Measurements from ENCODE around the gene SIPA1L3. TPM values are rescaled to one million over a fixed set of nuclear protein-coding genes. Genes with fewer than 3 reads are reported as not detected.

SIPA1L3 gene
- polyA plus RNA-seq, 1 of the 3 experiments (the other 2 are of a cell fraction) = 11.6 TPM

GRCh38 chr19:38180071-38180470 lies 273.1 kb downstream of the SIPA1L3 start (continued):
- TF ChIP-seq USF2 (IDR thresholded peaks at IDR 0.05; ENCODE audit: borderline replicate concordance, low read depth, low read length) (no peak), SIN3A (IDR thresholded peaks at IDR 0.05; ENCODE audit: borderline replicate concordance, low read depth, low read length) (no peak), SMC3 (IDR thresholded peaks at IDR 0.05; ENCODE audit: low read depth, low read length) (no peak), MEF2A (IDR thresholded peaks at IDR 0.05; ENCODE audit: borderline replicate concordance, low read depth) (no peak), RFX5 (IDR thresholded peaks at IDR 0.05; ENCODE audit: low read length) (no peak)

GRCh38 chr19:38182536-38183210 lies 275.7 kb downstream of the SIPA1L3 start:
- Histone ChIP-seq H3K9me3 (peaks cover 6% of the 10 kb centered on the region; the same call in 1 of the 2 replicates), H3K36me3 (replicated peaks in 1 of 2; ENCODE audit: control insufficient read depth in 1 of 2, insufficient read depth in 2 of 2, low read length in 1 of 2) (peaks cover 3 to 18% of the 10 kb centered on the region in 2 experiments), H3K27me3 (ENCODE audit: insufficient read depth) (no peaks in the 10 kb centered on the region), H3F3A (replicated peaks; ENCODE audit: insufficient read depth) (no peaks in the 10 kb centered on the region), H3K4me2 (no peak overlapping the region), H3K4me1 (ENCODE audit: control insufficient read depth in 1 of 2, insufficient read depth in 2 of 2, low read depth in 1 of 2, low read length in 1 of 2) (no peaks in the 10 kb centered on the region), H3K27ac (ENCODE audit: low read depth in 2 of 2, low read length in 1 of 2) (no peak overlapping the region), H3K9ac (no peak overlapping the region), H4K20me1 (ENCODE audit: insufficient read depth) (no peaks in the 10 kb centered on the region), H2AFZ (ENCODE audit: low read depth) (no peak overlapping the region), H3K4me3 (ENCODE audit: low read depth in 2 of 2, low read length in 1 of 2) (no peak overlapping the region), H3K9me2 (no peaks in the 10 kb centered on the region), H3K79me2 (ENCODE audit: insufficient read depth) (no peaks in the 10 kb centered on the region)
- 93% methylated on average over 21 of the region's 21 CpGs for WGBS (ENCODE audit: low lambda C conversion rate)
- TF ChIP-seq JUND (IDR thresholded peaks at IDR 0.05) = no peak
- no peak for TF ChIP-seq ZBTB33 (IDR thresholded peaks at IDR 0.05; ENCODE audit: borderline replicate concordance, low read depth)
- TF ChIP-seq IRF3 (IDR thresholded peaks at IDR 0.05; ENCODE audit: low read depth, low read length) = no peak
- TF ChIP-seq ELF1 (IDR thresholded peaks at IDR 0.05) = no peak
- no peak for TF ChIP-seq USF1 (IDR thresholded peaks at IDR 0.05; ENCODE audit: borderline replicate concordance, low read depth)
- no peak for TF ChIP-seq MAX (IDR thresholded peaks at IDR 0.05; ENCODE audit: low read depth)
- no peak for TF ChIP-seq TAF1 (IDR thresholded peaks at IDR 0.05; ENCODE audit: borderline replicate concordance, low read depth, low read length)
- no peak for TF ChIP-seq FOXJ3 (CRISPR knock-in tag; IDR thresholded peaks at IDR 0.05)
- TF ChIP-seq USF2 (IDR thresholded peaks at IDR 0.05; ENCODE audit: borderline replicate concordance, low read depth, low read length) = no peak
- TF ChIP-seq FOXM1 (IDR thresholded peaks at IDR 0.05; ENCODE audit: low read depth) = no peak
- no peak for TF ChIP-seq RAD21 (IDR thresholded peaks at IDR 0.05; ENCODE audit: low read length)
- no peak for TF ChIP-seq PBX3 (IDR thresholded peaks at IDR 0.05)
- no peak for TF ChIP-seq GABPA (IDR thresholded peaks at IDR 0.05; ENCODE audit: low read depth)
- TF ChIP-seq POLR2AphosphoS5 (IDR thresholded peaks at IDR 0.05; ENCODE audit: low read depth, low read length) = no peak
- TF ChIP-seq CHD2 (IDR thresholded peaks at IDR 0.05; ENCODE audit: low read length, partially characterized antibody) = no peak
- TF ChIP-seq MXI1 (IDR thresholded peaks at IDR 0.05; ENCODE audit: low read depth, low read length) = no peak
- TF ChIP-seq CTCF (IDR thresholded peaks at IDR 0.05) = no peak
- POLR2A ChIA-PET = no interaction called here
- no peak for DNase-seq
- CTCF ChIA-PET = interaction anchor here (1.1 to 2.4 kb wide), 3 partner anchors 41 to 281 kb away, joined by 3 to 8 read pairs (median 3); no protein-coding TSS in a partner anchor

Measured in SK-N-SH (cell line).